GM21619 (cell line): ENCODE results near the gene DTNB.
"Not testable (repeated sequence)": the region's sequence is repeated elsewhere in the genome, so short reads cannot be mapped to it uniquely, and the experiment has no call there.

Experiments
- ATAC-seq: cut with Tn5 transposase; IDR thresholded peaks from one replicate; pipeline ENCODE4 v1.9.1; 2021; ENCODE audit not compliant: unreplicated experiment

DTNB gene

DNA sequence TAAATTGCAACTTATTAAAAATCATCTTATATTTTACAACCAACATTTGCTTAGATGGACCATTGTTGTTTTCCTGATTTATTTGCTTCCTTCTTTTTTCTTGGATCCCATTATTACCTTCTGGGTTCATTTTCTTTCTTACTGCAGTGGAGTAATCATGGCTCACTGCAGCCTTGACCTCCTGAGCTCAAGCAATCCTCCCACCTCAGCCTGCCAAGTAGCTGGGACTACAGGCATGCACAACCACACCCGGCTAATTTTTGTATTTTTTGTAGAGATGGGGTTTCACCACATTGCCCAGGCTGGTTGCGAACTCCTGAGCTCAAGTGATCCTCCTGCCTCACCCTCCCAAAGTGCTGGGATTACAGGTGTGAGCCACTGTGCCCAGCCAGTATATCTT, 123.8 kb downstream of the DTNB start:
- not testable (repeated sequence) for ATAC-seq

DNA sequence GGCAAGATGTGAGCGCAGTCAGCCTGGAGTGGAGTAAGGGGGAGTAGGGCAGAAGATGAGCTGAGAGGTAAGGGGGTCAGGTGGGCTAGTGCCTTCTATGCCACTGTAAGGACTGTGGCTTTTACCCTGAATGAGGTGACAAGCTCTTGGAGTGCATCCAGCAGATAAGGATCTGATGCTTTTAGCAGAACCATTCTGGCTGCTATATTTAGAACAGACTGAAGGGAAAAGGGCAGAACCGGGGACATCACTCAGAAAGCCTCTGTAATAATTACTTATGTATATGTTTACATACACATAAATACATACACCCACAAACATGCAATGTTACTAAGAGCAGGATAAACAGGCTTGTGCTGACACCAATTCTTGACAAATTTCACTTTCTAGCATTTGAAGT, 124.8 kb downstream of the DTNB start:
- no peak for ATAC-seq

DNA sequence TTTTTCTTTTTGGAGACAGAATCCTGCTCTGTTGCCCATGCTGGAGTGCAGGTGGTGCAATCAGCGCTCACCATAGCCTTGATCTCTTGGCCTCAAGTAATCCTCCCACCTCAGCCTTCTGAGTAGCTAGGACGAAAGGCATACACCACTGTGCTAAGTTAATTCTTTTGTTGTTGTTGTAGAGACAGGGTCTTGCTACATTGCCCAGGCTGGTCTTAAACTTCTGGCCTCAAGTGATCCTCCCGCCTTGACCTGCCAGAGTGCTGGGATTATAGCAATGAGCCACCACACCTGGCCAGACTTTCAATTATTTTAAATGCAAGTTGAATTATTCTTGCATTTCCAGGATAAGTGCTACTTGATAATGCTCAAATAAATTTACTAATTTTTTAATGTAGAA, 126.5 kb downstream of the DTNB start:
- ATAC-seq, result no peak

DNA sequence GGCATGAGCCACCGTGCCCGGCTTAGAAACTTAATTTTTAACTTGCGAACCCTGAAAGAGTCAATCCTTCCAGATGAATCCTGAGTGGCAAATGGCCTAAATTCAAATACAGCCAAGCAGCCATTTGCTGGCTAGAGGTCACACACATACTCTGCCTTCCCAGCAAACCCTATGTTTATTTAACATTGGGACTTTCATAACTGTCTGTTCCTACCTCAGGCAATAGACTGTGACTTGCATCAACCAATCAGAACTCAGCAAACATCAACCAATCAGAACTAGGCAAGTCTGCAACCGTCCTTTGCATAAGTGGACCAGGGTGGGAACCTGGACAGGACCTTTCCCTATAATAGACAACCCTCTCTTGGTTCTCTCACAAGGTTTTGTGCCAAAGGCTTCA, 127.5 kb downstream of the DTNB start:
- no peak for ATAC-seq

DNA sequence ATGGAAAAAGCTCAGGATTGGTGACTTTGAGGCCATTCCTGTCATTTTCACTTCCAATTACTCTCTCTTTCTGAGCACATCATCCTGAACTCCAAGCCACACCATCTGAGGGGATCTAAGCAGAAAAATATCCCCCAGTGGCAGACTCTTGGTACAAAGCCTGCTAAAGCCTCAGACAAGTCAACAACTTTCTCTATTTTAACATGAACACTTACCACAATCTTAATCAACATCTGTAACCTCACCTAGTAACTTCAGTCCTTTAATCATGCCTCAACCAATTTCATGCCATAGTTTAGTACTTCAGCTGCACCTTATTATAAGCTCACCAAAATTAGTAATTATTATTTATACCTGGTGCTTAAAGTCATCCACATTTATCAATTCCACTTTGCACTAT, 128.9 kb downstream of the DTNB start:
- ATAC-seq, result no peak

DNA sequence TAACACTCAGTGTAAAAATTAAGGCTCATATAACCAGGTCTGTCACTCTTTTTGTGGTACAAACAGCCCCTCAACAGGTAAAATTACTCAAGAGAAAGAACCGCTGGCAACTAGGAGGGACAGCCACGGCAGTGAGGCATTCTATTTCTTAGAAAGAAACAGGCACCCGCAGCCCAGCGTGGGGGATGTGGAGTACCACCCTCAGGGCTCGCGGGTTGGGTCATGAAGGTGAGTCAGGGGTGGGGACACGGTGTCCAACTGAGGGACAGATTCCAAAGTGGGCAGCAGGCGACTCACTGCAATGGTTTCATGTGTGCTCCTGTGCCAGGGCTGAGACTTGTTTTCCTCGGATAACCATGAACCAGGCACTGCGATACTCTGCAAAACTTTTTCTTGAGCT, 129.4 kb downstream of the DTNB start:
- ATAC-seq, result no peak

DNA sequence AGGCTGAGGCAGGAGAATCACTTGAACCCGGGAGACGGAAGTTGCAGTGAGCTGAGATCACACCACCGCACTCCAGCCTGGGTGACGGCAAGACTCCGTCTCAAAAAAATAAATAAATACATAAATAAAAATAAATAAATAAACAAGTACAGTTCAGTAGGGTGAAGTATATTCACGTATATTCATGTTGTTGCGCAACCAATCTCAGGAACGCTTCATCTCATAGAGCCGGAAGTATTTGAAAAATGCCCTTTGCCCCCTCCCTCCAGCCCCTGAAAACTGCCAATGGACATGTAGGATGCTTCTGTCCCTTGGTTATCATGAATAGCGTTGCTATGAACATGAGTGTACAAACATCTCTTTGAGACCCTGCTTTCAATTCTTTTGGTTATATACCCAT, 132.0 kb downstream of the DTNB start:
- ATAC-seq, result no peak

DNA sequence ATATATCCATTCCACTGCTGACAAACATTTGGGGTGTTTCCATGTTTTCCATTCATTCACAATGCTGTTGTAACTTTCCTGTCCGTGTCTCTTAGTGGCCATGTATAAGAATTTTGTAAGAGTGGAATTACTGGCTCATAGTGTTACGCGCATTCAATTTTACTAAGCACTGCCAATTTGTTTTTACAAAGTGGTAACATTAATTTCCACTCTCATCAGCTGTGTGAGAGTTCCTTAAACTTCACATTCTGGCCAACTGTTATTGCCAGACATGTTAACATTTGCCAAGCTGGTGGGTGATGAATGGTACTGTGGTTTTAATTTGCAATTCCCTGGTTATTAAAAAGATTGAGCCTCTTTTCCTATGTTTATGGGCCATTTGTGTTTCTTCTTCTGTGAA, 134.2 kb downstream of the DTNB start:
- ATAC-seq, result no peak

DNA sequence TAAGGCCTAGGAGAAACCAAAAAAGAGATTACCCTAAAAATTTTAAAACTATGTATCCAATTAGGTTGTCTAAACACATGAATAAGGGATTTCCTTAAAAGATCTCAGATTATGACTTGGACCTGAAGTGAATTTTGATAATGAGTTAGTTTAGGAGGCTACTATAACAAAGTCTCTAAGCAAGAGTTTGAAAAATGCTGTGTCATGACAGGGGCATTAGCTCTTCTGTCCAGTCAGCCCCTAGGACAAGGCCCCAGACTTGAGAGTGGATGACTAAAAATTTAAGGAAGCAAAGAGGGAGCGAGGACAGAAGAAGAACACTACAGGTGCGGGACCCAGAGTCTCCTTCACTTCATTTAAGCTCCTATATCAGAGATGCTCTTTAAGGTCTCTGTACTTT, 135.9 kb downstream of the DTNB start:
- no peak for ATAC-seq

DNA sequence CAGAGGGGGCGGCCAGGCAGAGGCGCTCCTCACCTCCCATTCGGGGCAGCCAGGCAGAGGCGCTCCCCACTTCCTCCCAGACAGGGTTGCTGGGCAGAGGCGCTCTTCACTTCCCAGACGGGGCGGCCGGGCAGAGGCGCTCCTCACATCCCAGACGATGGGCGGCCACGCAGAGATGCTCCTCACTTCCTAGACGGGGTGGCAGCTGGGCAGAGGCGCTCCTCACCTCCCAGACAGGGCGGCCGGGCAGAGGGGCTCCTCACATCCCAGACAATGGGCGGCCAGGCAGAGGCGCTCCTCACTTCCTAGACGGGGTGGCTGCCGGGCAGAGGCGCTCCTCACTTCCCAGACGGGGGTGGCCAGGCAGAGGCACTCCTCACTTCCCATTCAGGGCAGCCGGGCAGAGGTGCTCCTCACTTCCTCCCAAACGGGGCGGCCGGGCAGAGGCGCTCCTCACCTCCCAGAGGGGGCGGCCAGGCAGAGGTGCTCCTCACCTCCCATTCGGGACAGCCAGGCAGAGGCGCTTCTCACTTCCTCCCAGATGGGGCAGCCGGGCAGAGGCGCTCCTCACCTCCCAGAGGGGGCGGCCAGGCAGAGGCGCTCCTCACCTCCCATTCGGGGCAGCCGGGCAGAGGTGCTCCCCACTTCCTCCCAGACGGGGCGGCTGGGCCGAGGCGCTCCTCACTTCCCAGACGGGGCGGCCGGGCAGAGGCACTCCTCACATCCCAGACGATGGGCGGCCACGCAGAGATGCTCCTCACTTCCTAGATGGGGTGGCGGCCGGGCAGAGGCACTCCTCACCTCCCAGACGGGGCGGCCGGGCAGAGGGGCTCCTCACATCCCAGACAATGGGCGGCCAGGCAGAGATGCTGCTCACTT, 137.7 kb downstream of the DTNB start:
- ATAC-seq, result not testable (repeated sequence)

DNA sequence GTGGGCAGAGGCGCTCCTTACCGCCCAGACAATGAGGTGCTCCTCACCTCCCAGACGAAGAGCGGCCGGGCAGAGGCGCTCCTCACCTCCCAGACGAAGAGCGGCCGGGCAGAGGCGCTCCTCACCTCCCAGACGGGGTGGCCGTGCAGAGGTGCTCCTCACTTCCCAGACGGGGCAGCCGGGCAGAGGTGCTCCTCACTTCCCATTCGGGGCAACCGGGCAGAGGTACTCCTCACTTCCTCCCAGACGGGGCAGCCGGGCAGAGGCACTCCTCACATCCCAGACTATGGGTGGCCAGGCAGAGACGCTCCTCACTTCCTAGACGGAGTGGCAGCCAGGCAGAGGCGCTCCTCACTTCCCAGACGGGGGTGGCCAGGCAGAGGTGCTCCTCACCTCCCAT, 138.4 kb downstream of the DTNB start:
- not testable (repeated sequence) for ATAC-seq

DNA sequence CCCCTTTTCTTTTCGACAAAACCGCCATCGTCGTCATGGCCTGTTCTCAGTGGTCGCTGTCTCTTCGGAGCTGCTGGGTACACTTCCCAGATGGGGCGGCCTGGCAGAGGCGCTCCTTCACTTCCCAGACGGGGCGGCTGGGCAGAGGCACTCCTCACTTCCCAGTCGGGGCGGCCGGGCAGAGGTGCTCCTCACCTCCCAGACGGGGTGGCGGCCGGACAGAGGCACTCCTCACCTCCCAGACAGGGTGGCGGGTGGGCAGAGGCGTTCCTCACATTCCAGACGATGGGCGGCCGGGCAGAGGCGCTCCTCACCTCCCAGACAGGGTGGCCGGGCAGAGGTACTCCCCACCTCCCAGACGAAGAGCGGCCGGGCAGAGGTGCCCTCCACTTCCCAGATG, 138.9 kb downstream of the DTNB start:
- no peak for ATAC-seq

DNA sequence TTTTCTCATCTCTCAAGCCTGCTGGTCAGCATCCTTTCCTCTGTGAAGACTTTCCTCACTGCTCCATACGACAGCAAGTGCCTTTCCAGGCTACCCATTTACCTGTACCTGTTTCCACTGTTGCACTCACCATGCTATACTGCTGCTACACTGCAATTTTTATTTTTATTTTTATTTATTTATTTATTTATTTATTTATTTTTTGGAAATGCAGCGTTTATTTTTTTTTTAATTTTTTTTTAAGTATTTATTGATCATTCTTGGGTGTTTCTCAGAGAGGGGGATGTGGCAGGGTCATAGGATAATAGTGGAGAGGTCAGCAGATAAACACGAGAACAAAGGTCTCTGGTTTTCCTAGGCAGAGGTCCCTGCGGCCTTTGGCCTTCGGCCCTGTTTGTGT, 139.6 kb downstream of the DTNB start:
- not testable (repeated sequence) for ATAC-seq

DNA sequence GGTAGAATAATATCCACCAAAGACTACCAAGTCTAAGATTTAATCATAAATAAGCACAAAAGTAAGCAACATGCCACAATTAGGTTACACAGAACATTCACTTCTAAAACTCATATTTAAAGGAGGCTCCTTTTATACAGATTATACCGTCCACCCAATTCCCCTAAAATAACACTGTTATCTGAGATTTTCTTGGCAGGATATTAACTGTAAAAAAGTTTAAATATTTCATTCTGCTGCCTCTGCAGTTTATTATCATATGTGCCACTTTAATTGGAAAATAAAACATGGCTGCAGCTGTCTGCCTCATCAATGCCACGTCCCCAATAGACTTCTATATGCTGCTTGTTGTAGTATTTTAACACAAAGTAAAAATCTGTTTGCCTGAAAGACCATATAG, 140.9 kb downstream of the DTNB start:
- ATAC-seq, result no peak

DNA sequence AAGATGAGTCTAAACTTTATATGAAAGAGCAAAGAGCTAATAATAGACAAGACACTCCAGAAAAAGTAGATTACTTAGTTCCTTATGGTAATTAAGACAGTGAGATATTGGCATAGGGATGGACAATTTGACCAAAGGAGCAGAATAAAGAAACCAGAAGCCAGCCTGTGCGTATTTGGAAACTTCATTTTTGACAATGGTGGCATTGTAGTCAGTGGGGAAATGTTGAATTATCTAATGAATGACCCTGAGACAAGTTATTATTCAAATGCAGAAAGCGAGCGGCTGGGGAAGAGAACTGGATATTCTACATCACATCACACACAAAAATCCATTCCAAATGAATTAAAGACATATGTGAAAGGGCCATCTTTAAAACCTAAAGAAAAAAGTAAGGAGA, 144.3 kb downstream of the DTNB start:
- ATAC-seq, result no peak

DNA sequence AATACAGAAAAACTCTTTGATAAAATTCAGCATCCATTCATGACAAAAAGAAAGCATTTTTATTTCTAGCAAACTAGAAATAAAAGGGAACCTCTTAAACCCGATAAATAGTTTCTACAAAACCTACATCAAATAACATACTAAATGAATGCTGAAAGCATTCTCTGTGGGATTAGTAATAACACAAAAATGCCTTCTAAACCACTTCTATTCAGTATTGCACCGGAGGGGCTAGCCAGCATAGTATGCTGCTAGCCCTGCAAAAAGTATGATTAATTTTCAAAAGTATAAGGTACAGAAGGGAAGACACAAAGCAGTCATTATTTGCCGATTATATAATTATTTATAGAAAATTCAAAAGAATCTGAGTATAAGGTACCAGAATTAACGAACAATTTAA, 145.2 kb downstream of the DTNB start:
- ATAC-seq, result no peak

DNA sequence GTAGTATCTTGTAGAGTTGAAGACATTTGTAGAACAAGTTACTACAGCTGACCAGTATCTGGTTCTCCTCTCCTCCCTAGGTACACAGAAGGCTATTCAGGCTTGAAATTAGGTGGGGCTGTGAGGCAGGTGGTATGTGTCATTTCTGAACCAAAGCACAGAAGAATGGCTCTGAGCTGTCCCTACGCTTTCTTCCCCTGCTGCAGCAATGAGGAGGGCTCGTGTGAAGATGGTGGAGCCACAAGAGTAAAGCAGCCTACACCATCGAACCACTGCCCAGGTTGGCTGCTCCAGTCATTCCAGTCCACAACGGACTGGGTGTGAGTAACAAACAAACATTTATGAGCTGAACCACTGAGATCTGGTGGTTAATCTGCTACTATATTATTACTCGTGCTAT, 148.9 kb downstream of the DTNB start:
- no peak for ATAC-seq

DNA sequence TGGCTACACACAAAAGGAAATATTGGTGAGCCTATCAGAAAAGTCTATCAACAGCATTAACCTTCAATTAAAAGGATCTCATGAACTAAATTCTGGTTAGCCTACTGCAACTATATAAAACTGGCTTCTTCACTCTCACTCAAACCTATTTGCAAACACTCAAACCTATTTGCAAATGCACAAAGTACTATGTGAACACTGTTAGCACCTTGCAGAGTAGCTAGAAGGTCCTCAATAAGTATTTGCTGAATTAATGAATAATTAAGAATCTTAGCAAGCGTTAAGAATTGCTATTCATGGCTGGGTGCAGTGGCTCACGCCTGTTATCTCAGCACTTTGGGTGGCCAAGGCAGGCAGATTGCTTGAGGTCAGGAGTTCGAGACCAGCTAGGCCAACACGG, 150.3 kb downstream of the DTNB start:
- ATAC-seq, result no peak

DNA sequence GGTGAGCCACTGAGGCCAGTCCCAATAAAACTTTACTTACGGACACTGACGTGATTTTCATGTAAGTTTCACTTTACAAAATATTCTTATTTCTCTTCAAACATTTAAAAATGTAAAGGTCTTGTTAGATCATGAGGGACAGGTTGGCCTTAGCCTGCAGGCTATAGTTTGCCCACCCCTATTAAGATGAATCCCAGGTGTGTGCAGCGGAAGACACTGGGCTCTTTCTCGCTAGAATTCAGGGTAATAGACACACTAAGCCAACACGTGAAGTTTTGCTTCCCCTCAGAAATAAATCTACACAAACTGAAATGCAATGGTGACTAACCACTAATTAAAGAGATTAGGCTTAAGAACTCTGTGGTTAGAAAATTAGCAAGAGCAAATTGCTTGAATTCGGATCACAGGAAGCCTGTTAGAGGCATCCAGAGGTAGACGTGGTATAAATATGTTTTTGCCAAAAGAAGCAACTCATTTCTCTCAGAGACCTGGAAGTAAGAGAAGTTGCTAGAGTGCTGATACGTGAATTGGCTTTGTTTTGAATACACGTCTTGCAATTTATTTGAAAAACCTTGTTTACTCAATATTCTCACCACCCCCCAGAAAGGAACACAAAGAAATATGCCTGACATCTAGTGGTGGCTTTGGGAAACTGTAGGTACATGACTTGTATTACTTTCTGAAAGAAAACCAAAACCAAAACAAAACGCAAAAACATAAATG, 151.6 kb downstream of the DTNB start:
- peak; percentile 68 for ATAC-seq

DNA sequence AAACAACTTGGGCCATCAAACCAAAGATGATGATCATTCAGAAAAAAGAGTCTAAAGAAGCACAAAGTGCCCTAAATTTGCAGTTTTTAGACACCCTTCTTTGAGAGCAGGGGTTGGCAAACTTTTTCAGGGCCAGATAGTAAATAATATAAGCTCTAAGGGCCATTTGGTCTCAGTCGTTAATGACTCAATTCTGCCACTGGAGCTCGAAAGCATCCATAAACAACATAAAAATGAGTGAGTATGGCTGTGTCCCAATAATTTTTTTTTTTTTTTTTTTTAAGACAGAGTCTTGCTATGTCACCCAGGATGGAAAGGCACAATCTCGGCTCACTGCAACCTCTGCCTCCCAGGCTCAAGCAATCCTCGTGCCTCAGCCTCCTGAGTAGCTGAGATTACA, 152.3 kb downstream of the DTNB start:
- no peak for ATAC-seq

DNA sequence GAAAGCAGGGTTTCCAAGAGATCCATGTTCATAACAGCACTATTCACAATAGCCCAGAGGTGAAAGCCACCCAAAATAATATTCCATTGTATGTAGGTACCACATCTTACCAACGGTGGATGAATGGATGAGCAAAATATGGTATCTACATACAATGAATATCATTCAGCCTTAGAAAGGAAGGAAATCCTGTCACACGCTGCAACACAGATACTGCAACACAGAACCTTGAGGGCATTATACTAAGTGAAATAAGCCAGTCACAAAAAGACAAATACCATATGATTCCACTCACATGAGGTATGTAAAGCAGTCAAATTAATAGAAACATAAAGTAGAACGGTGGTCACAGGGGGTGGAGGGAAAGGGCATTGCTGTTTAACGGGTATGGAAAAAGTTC, 155.7 kb downstream of the DTNB start:
- ATAC-seq, result no peak

DNA sequence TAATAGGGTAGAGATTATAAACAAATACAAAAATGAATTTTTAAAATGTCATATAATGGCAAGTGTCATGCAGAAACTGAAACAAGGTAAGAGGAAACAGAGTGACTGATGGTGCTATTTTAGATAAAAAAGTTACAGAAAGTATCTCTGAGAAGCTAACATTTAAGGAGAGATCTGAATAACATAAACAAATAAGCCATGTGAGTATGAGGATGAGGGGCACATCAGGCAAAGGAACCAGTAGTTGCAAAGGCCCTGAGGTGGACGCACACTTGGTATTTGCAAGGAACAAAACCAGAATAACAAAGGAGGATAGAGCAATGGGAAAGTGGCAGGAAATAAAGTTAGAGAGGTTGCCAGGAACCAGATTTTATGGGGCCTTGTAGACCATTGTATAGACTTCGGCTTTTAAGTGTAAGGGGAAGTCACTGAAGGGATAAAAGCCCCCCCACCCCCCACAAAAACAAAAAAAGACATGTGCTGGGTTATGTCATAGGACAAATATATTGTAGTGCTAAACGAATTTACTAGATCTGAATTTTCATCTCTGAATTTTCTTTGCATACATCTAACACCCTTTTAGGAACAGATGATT, 159.2 kb downstream of the DTNB start:
- ATAC-seq, result no peak
